Measurements from ENCODE around the gene PNKD.

DNA sequence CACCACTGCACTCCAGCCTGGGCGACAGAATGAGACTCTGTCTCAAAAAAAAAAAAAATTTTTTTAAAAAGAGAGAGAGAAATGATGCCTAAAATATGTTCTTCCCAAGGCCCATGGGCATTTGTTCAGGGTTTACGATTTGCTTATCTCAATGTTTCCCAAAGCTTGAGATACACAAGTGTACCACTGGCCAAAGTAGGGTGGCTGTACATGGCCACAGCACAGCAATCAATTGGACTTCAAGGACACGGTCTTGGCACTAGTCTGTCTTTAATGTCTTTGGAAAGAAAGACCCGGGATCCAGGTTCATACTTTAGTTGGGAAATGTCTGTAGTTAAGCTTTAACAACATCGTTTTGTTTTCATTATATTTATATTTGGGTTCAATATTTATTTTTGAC, 76.9 kb downstream of the PNKD start:
- TF ChIP-seq EGR1 (IDR thresholded peaks at IDR 0.05) (no peak), ZBTB7A (IDR thresholded peaks at IDR 0.05; ENCODE audit: low read depth) (no peak), YY1 (IDR thresholded peaks at IDR 0.05; ENCODE audit: low read depth) (no peak), EP300 (IDR thresholded peaks at IDR 0.05; ENCODE audit: borderline replicate concordance) (no peak), TAF1 (IDR thresholded peaks at IDR 0.05; ENCODE audit: low read depth) (no peak), RAD21 (IDR thresholded peaks at IDR 0.05; ENCODE audit: low read depth) (no peak)
- TF ChIP-seq, protein P1, sequence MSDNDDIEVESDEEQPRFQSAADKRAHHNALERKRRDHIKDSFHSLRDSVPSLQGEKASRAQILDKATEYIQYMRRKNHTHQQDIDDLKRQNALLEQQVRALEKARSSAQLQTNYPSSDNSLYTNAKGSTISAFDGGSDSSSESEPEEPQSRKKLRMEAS (IDR thresholded peaks at IDR 0.05): no peak
- TF ChIP-seq, protein P2, sequence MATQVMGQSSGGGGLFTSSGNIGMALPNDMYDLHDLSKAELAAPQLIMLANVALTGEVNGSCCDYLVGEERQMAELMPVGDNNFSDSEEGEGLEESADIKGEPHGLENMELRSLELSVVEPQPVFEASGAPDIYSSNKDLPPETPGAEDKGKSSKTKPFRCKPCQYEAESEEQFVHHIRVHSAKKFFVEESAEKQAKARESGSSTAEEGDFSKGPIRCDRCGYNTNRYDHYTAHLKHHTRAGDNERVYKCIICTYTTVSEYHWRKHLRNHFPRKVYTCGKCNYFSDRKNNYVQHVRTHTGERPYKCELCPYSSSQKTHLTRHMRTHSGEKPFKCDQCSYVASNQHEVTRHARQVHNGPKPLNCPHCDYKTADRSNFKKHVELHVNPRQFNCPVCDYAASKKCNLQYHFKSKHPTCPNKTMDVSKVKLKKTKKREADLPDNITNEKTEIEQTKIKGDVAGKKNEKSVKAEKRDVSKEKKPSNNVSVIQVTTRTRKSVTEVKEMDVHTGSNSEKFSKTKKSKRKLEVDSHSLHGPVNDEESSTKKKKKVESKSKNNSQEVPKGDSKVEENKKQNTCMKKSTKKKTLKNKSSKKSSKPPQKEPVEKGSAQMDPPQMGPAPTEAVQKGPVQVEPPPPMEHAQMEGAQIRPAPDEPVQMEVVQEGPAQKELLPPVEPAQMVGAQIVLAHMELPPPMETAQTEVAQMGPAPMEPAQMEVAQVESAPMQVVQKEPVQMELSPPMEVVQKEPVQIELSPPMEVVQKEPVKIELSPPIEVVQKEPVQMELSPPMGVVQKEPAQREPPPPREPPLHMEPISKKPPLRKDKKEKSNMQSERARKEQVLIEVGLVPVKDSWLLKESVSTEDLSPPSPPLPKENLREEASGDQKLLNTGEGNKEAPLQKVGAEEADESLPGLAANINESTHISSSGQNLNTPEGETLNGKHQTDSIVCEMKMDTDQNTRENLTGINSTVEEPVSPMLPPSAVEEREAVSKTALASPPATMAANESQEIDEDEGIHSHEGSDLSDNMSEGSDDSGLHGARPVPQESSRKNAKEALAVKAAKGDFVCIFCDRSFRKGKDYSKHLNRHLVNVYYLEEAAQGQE (IDR thresholded peaks at IDR 0.05; ENCODE audit: low read depth): no peak
